ENCODE data around the gene PPP2R5C. TPM values are rescaled to one million over a fixed set of nuclear protein-coding genes. Genes with fewer than 3 reads are reported as not detected.
"Not testable (repeated sequence)": the region's sequence is repeated elsewhere in the genome, so short reads cannot be mapped to it uniquely, and the experiment has no call there.

The PPP2R5C gene
- total RNA-seq, 1 donor from 2014 or later = 71.5 TPM

GRCh38 chr14:101738703-101739320 lies 22.7 kb upstream of the PPP2R5C start:
- no peak overlapping the region for H3K4me3 Mint-ChIP-seq (ENCODE audit: unreplicated experiment)
- H3K9me3 Mint-ChIP-seq (ENCODE audit: unreplicated experiment) = peaks cover 17% of the 10 kb centered on the region
- H3K27ac Mint-ChIP-seq (ENCODE audit: unreplicated experiment) = no peak overlapping the region
- TF ChIP-seq, protein P1, sequence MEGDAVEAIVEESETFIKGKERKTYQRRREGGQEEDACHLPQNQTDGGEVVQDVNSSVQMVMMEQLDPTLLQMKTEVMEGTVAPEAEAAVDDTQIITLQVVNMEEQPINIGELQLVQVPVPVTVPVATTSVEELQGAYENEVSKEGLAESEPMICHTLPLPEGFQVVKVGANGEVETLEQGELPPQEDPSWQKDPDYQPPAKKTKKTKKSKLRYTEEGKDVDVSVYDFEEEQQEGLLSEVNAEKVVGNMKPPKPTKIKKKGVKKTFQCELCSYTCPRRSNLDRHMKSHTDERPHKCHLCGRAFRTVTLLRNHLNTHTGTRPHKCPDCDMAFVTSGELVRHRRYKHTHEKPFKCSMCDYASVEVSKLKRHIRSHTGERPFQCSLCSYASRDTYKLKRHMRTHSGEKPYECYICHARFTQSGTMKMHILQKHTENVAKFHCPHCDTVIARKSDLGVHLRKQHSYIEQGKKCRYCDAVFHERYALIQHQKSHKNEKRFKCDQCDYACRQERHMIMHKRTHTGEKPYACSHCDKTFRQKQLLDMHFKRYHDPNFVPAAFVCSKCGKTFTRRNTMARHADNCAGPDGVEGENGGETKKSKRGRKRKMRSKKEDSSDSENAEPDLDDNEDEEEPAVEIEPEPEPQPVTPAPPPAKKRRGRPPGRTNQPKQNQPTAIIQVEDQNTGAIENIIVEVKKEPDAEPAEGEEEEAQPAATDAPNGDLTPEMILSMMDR (IDR thresholded peaks at IDR 0.05; ENCODE audit: unreplicated experiment) = no peak
- H3K36me3 Mint-ChIP-seq (ENCODE audit: low read depth, unreplicated experiment) = peaks cover 34% of the 10 kb centered on the region
- no peak for DNase-seq (ENCODE audit: low spot score)
- H3K4me1 Mint-ChIP-seq (ENCODE audit: unreplicated experiment) = no peaks in the 10 kb centered on the region
- H3K27me3 Mint-ChIP-seq (ENCODE audit: unreplicated experiment) = peaks cover 10% of the 10 kb centered on the region

DNA sequence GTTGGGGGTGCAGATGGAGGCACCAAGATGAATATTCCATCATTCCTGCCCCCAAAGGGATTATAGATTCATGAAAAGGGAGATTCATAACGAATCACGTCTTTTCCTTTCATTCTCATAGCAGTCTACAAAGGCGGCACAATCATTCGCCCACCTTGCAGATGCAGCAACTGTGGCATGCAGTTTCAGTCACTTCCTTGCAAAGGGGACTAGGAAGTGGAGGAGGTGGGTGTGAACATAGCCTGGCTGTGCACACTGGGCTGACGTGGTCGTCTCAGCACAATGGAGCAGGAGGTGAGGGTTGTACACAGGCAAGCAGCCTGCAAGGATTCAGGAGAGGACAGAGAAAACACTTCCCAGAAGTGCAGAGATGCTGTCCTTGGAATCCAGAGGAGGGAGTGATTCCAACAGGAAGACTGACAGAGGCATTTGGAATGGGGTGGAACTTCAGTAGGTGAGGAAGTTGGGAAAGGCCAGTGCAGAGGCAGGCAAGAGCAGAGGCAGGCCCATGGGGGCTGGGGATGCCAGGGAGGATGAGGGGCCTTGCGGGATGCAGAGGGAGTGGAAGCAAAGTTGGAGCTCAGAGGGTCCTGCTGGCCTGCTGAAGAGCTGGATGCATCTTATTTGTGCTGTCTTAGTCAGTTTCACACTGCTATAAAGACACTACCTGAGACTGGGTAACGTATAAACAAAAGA lies 21.9 kb upstream of the PPP2R5C start:
- Mint-ChIP-seq H3K36me3 (ENCODE audit: low read depth, unreplicated experiment) (peaks cover 35% of the 10 kb centered on the region), H3K27me3 (ENCODE audit: unreplicated experiment) (peaks cover 13% of the 10 kb centered on the region), H3K4me3 (ENCODE audit: unreplicated experiment) (peak overlapping the region; percentile 47), H3K27ac (ENCODE audit: unreplicated experiment) (no peak overlapping the region), H3K9me3 (ENCODE audit: unreplicated experiment) (peaks cover 17% of the 10 kb centered on the region), H3K4me1 (ENCODE audit: unreplicated experiment) (no peaks in the 10 kb centered on the region)
- no peak for DNase-seq (ENCODE audit: low spot score)
- TF ChIP-seq, protein P1 (IDR thresholded peaks at IDR 0.05; ENCODE audit: unreplicated experiment) = no peak

- peaks cover 35% of the 10 kb centered on the region for H3K36me3 Mint-ChIP-seq (ENCODE audit: low read depth, unreplicated experiment)
- no peak for DNase-seq (ENCODE audit: low spot score)
- H3K4me3 Mint-ChIP-seq (ENCODE audit: unreplicated experiment) = no peak overlapping the region
- TF ChIP-seq, protein P1 (IDR thresholded peaks at IDR 0.05; ENCODE audit: unreplicated experiment) = no peak
- no peak overlapping the region for H3K27ac Mint-ChIP-seq (ENCODE audit: unreplicated experiment)
- H3K27me3 Mint-ChIP-seq (ENCODE audit: unreplicated experiment) = peaks cover 11% of the 10 kb centered on the region
- H3K9me3 Mint-ChIP-seq (ENCODE audit: unreplicated experiment) = peaks cover 17% of the 10 kb centered on the region
- no peaks in the 10 kb centered on the region for H3K4me1 Mint-ChIP-seq (ENCODE audit: unreplicated experiment)
These were observed 20.5 kb upstream of the PPP2R5C start for GRCh38 chr14:101740981-101741380.

DNA sequence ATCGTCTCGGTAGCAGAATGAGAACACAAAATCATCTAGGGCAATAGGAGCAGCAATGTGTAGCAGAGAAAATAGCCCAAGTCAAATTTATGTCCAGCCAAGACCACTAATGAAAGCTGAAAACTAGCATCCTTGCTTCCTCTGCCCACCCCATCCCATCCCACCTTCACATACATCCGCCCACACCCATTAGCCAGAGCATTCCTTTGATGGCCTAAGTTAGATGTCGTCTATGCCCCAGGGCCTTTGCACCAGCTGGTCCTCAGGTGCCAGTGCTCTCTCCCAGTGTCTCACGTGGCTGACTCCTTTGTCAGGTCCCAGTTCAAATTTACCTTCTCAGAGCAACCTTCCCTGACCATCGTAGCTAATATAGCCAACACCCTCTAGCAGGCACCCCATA lies 17.8 kb upstream of the PPP2R5C start:
- Mint-ChIP-seq H3K36me3 (ENCODE audit: low read depth, unreplicated experiment) (peaks cover 31% of the 10 kb centered on the region), H3K4me3 (ENCODE audit: unreplicated experiment) (no peak overlapping the region), H3K27ac (ENCODE audit: unreplicated experiment) (no peak overlapping the region), H3K4me1 (ENCODE audit: unreplicated experiment) (no peaks in the 10 kb centered on the region), H3K27me3 (ENCODE audit: unreplicated experiment) (peaks cover 10% of the 10 kb centered on the region), H3K9me3 (ENCODE audit: unreplicated experiment) (peaks cover 14% of the 10 kb centered on the region)
- TF ChIP-seq, protein P1 (IDR thresholded peaks at IDR 0.05; ENCODE audit: unreplicated experiment) = no peak
- DNase-seq (ENCODE audit: low spot score) = no peak

- Mint-ChIP-seq H3K36me3 (ENCODE audit: low read depth, unreplicated experiment) (peaks cover 24% of the 10 kb centered on the region), H3K9me3 (ENCODE audit: unreplicated experiment) (peaks cover 14% of the 10 kb centered on the region)
- H3K4me1 Mint-ChIP-seq (ENCODE audit: unreplicated experiment); DNase-seq (ENCODE audit: low spot score); H3K27ac Mint-ChIP-seq (ENCODE audit: unreplicated experiment); H3K27me3 Mint-ChIP-seq (ENCODE audit: unreplicated experiment); H3K4me3 Mint-ChIP-seq (ENCODE audit: unreplicated experiment): not testable (repeated sequence)
These were observed 17.1 kb upstream of the PPP2R5C start for GRCh38 chr14:101744382-101744781.

GRCh38 chr14:101749756-101750155 lies 11.8 kb upstream of the PPP2R5C start:
- H3K27ac Mint-ChIP-seq (ENCODE audit: unreplicated experiment); DNase-seq (ENCODE audit: low spot score); H3K4me1 Mint-ChIP-seq (ENCODE audit: unreplicated experiment); H3K4me3 Mint-ChIP-seq (ENCODE audit: unreplicated experiment); H3K36me3 Mint-ChIP-seq (ENCODE audit: low read depth, unreplicated experiment); H3K9me3 Mint-ChIP-seq (ENCODE audit: unreplicated experiment); H3K27me3 Mint-ChIP-seq (ENCODE audit: unreplicated experiment): not testable (repeated sequence)
